Mucosa of rectum (tissue), 2 donors: ENCODE measurements around the gene ASTN2.

Experiments
- H3K27ac ChIP-seq, 2 donors: one replicate each; pipeline ENCODE4 v1.7.0; 2013; ENCODE audit warnings: inconsistent platforms in 2 of 2, low read depth in 2 of 2, low read length in 2 of 2
- H3K27me3 ChIP-seq, 2 donors: one replicate each; pipeline ENCODE4 v1.7.0; 2013; ENCODE audit warnings: low read length in 2 of 2; ENCODE audit not compliant: control insufficient read depth in 2 of 2, insufficient read depth in 2 of 2
- H3K36me3 ChIP-seq, 2 donors: one replicate each; pipeline ENCODE4 v1.7.0; 2013; ENCODE audit warnings: low read length in 2 of 2; ENCODE audit not compliant: control insufficient read depth in 2 of 2, insufficient read depth in 2 of 2
- H3K4me1 ChIP-seq, 2 donors: one replicate each; pipeline ENCODE4 v1.7.0; 2013; ENCODE audit warnings: low read length in 2 of 2, mild to moderate bottlenecking in 1 of 2; ENCODE audit not compliant: control insufficient read depth in 2 of 2, insufficient read depth in 2 of 2
- H3K4me3 ChIP-seq, 2 donors: one replicate each; pipeline ENCODE4 v1.7.0; 2013; ENCODE audit warnings: low read length in 2 of 2
- H3K9ac ChIP-seq, 2 donors: one replicate each; pipeline ENCODE4 v1.7.0; 2013; ENCODE audit warnings: low read length in 2 of 2, low read depth in 1 of 2, mild to moderate bottlenecking in 1 of 2
- H3K9me3 ChIP-seq, 2 donors: one replicate each; pipeline ENCODE4 v1.7.0; 2013; ENCODE audit warnings: low read length in 2 of 2; ENCODE audit not compliant: control insufficient read depth in 2 of 2
- donor health status: healthy.
- donor health status: Normal muscosa, but diverticular disease.

Gene ASTN2

GRCh38 chr9:117418111-117418510 lies 3.3 kb upstream of the ASTN2 start:
- Histone ChIP-seq H3K9me3 (no peaks in the 10 kb centered on the region), H3K9ac (no peak overlapping the region), H3K4me1 (peaks cover 0 to 3% of the 10 kb centered on the region in 2 donors), H3K4me3 (no peak overlapping the region), H3K36me3 (no peaks in the 10 kb centered on the region), H3K27me3 (peaks cover 33 to 40% of the 10 kb centered on the region in 2 donors), H3K27ac (no peak overlapping the region)

- Histone ChIP-seq H3K4me3 (no peak overlapping the region), H3K27me3 (peaks cover 44 to 50% of the 10 kb centered on the region in 2 donors), H3K9ac (no peak overlapping the region), H3K4me1 (peaks cover 0 to 3% of the 10 kb centered on the region in 2 donors), H3K27ac (no peak overlapping the region), H3K9me3 (no peaks in the 10 kb centered on the region), H3K36me3 (no peaks in the 10 kb centered on the region)
These were observed 2.0 kb upstream of the ASTN2 start for GRCh38 chr9:117416856-117417255.

GRCh38 chr9:117415358-117415914 lies 579 bp upstream of the ASTN2 start:
- peaks cover 44 to 50% of the 10 kb centered on the region in 2 donors for H3K27me3 ChIP-seq
- H3K9ac ChIP-seq: no peak overlapping the region
- H3K4me3 ChIP-seq: no peak overlapping the region
- H3K9me3 ChIP-seq: no peaks in the 10 kb centered on the region
- no peaks in the 10 kb centered on the region for H3K36me3 ChIP-seq
- H3K4me1 ChIP-seq: peaks cover 0 to 3% of the 10 kb centered on the region in 2 donors
- no peak overlapping the region for H3K27ac ChIP-seq

GRCh38 chr9:117414220-117414905 lies 494 bp downstream of the ASTN2 start:
- Histone ChIP-seq H3K9ac (no peak overlapping the region), H3K27me3 (peaks cover 44 to 50% of the 10 kb centered on the region in 2 donors)

GRCh38 chr9:117413346-117414219 lies 1.3 kb downstream of the ASTN2 start:
- Histone ChIP-seq H3K9me3 (no peaks in the 10 kb centered on the region), H3K27me3 (peaks cover 44 to 50% of the 10 kb centered on the region in 2 donors), H3K9ac (no peak overlapping the region), H3K27ac (no peak overlapping the region), H3K36me3 (no peaks in the 10 kb centered on the region), H3K4me1 (peaks cover 0 to 3% of the 10 kb centered on the region in 2 donors), H3K4me3 (peak overlapping the region; percentile 20 to 35)

More at GRCh38 chr9:117414220-117414905, 494 bp downstream of the ASTN2 start:
- no peaks in the 10 kb centered on the region for H3K9me3 ChIP-seq
- peak overlapping the region in 1 of 2 donors; percentile 35 for H3K4me3 ChIP-seq
- no peak overlapping the region for H3K27ac ChIP-seq
- H3K4me1 ChIP-seq: peaks cover 0 to 3% of the 10 kb centered on the region in 2 donors
- H3K36me3 ChIP-seq: no peaks in the 10 kb centered on the region

- Histone ChIP-seq H3K9ac (no peak overlapping the region), H3K27ac (no peak overlapping the region), H3K4me3 (no peak overlapping the region), H3K4me1 (peaks cover 0 to 3% of the 10 kb centered on the region in 2 donors), H3K9me3 (no peaks in the 10 kb centered on the region), H3K36me3 (no peaks in the 10 kb centered on the region), H3K27me3 (peaks cover 37 to 46% of the 10 kb centered on the region in 2 donors)
These were observed 2.0 kb downstream of the ASTN2 start for GRCh38 chr9:117412841-117413240.

- Histone ChIP-seq H3K9ac (no peak overlapping the region), H3K27ac (no peak overlapping the region), H3K27me3 (peaks cover 37 to 42% of the 10 kb centered on the region in 2 donors)
These were observed 2.7 kb downstream of the ASTN2 start for GRCh38 chr9:117412006-117412715.

GRCh38 chr9:117411547-117411946 lies 3.3 kb downstream of the ASTN2 start:
- peaks cover 31 to 37% of the 10 kb centered on the region in 2 donors for H3K27me3 ChIP-seq
- peaks cover 0 to 3% of the 10 kb centered on the region in 2 donors for H3K4me1 ChIP-seq
- no peak overlapping the region for H3K9ac ChIP-seq
- H3K27ac ChIP-seq: no peak overlapping the region
- H3K36me3 ChIP-seq: no peaks in the 10 kb centered on the region
- no peak overlapping the region for H3K4me3 ChIP-seq
- H3K9me3 ChIP-seq: no peaks in the 10 kb centered on the region

More at GRCh38 chr9:117412006-117412715, 2.7 kb downstream of the ASTN2 start:
- Histone ChIP-seq H3K36me3 (no peaks in the 10 kb centered on the region), H3K4me3 (no peak overlapping the region), H3K9me3 (no peaks in the 10 kb centered on the region), H3K4me1 (peaks cover 0 to 3% of the 10 kb centered on the region in 2 donors)

- Histone ChIP-seq H3K36me3 (no peaks in the 10 kb centered on the region), H3K27me3 (peaks cover 21 to 22% of the 10 kb centered on the region in 2 donors), H3K9ac (no peak overlapping the region), H3K4me1 (peaks cover 0 to 3% of the 10 kb centered on the region in 2 donors), H3K9me3 (no peaks in the 10 kb centered on the region), H3K27ac (no peak overlapping the region), H3K4me3 (no peak overlapping the region)
These were observed 5.5 kb downstream of the ASTN2 start for GRCh38 chr9:117409321-117409720.
